Body of pancreas (tissue), 4 donors: Measurements from ENCODE around the gene SLC38A2. TPM values are rescaled to one million over a fixed set of nuclear protein-coding genes. Genes with fewer than 3 reads are reported as not detected.
A peak's percentile ranks its signal among the peaks of the same experiment; 100 is the strongest.
"Not testable (repeated sequence)": the region's sequence is repeated elsewhere in the genome, so short reads cannot be mapped to it uniquely, and the experiment has no call there.

ENCODE experiments used
- ATAC-seq: fragments of 150-250 bp; one replicate; pipeline ENCODE4 v1.9.1; 2016
- DNase-seq, 4 donors: peaks; one replicate each; pipeline ENCODE4 v3.0.0-alpha.2; 2019
- H3K27ac ChIP-seq, 4 donors: fragments of 200-600 bp; sonication (generic); 1 replicate in 3 of 4; 2 replicates in 1 of 4; pipeline versions ENCODE4 v1.5.1 to v1.6.1; 2016 to 2019; ENCODE audit warnings: mild to moderate bottlenecking in 1 of 4, mixed read lengths in 1 of 4, moderate library complexity in 1 of 4
- H3K27me3 ChIP-seq, 2 donors: fragments of 200-600 bp; sonication (generic); one replicate each; pipeline ENCODE4 v1.6.0; 2016; ENCODE audit warnings: mild to moderate bottlenecking in 1 of 2
- H3K36me3 ChIP-seq, 2 donors: fragments of 200-600 bp; sonication (generic); replicated peaks in 1 of 2; 2 replicates each; pipeline ENCODE4 v1.5.1; 2016; ENCODE audit warnings: low read depth in 2 of 2; ENCODE audit not compliant: insufficient read depth in 1 of 2
- H3K4me1 ChIP-seq: fragments of 200-600 bp; sonication (generic); one replicate; pipeline ENCODE4 v1.6.0; 2016
- H3K4me3 ChIP-seq, 2 donors: fragments of 200-600 bp; sonication (generic); 1 replicate in 1 of 2; 2 replicates in 1 of 2; pipeline ENCODE4 v1.5.1; 2016 to 2019
- H3K9me3 ChIP-seq, 3 donors: fragments of 200-600 bp; sonication (generic); 1 replicate in 2 of 3; 2 replicates in 1 of 3; pipeline ENCODE4 v1.5.1; 2016
- CTCF ChIP-seq, 7 experiments: fragments of 450-650 bp in 4 of 7; fragments of 200-600 bp in 3 of 7; sonication (generic) in 3 of 7; IDR thresholded peaks; one replicate each; pipeline ENCODE4 v1.5.1; 2016 to 2019; ENCODE audit warnings: antibody characterized with exemption in 7 of 7
- POLR2A ChIP-seq, 3 donors: fragments of 450-650 bp; IDR thresholded peaks; one replicate each; pipeline ENCODE4 v1.6.1; 2016; ENCODE audit warnings: antibody characterized with exemption in 3 of 3, mild to moderate bottlenecking in 2 of 3
- WGBS, 2 donors: methylation state at CpG; one replicate each; pipeline ENCODE4 v1.1.5; 2017; 5-methylcytosine and 5-hydroxymethylcytosine counted together
- intact Hi-C: fragments of 100-400 bp; cut with DNase I; formaldehyde crosslinking; loops from one replicate; pipeline ENCODE4 v1.15.1; 2023
- total RNA-seq, 2 donors: library from RNA; depleted of rRNA; stranded (reverse); fragments of >200 nt; gene quantifications; one replicate each; pipeline ENCODE4 v1.1.0, GENCODE V29; 2016

Gene SLC38A2
- total RNA-seq, 2 donors from 2014 or later, result 184 to 203 TPM

GRCh38 chr12:46343118-46343852, 29.3 kb downstream of the SLC38A2 start:
- intact Hi-C loops, result no loop called here
- WGBS, 2 donors, result 69% methylated on average over 3 of the region's 3 CpGs
- ATAC-seq (peak; percentile 35), DNase-seq (peak in 1 of 4 donors; percentile 44)
- TF ChIP-seq POLR2A (IDR thresholded peaks at IDR 0.05), result no peak
- no peak for TF ChIP-seq CTCF (IDR thresholded peaks at IDR 0.05)
- no peaks in the 10 kb centered on the region for H3K9me3 ChIP-seq
- no peak overlapping the region for H3K4me3 ChIP-seq
- H3K36me3 ChIP-seq, result no peaks in the 10 kb centered on the region
- no peak overlapping the region for H3K27ac ChIP-seq
- H3K4me1 ChIP-seq, result peaks cover 11% of the 10 kb centered on the region
- H3K27me3 ChIP-seq, result no peaks in the 10 kb centered on the region

- Histone ChIP-seq H3K27ac (no peak overlapping the region), H3K4me3 (no peak overlapping the region), H3K4me1 (peaks cover 11% of the 10 kb centered on the region), H3K9me3 (no peaks in the 10 kb centered on the region), H3K27me3 (no peaks in the 10 kb centered on the region), H3K36me3 (no peaks in the 10 kb centered on the region)
- ATAC-seq (peak; percentile 77), DNase-seq (peak; percentile 35 to 62 (median 54))
- intact Hi-C loops, result no loop called here
- TF ChIP-seq CTCF (IDR thresholded peaks at IDR 0.05) (peak in 6 of 7 experiments; percentile 39 to 92 (median 89)), POLR2A (IDR thresholded peaks at IDR 0.05) (no peak)
- WGBS, 2 donors, result 23 to 32% methylated on average over 3 of the region's 3 CpGs
Observed at GRCh38 chr12:46342562-46343033, 30.0 kb downstream of the SLC38A2 start.

- Histone ChIP-seq H3K27me3 (no peaks in the 10 kb centered on the region), H3K9me3 (no peaks in the 10 kb centered on the region), H3K4me1 (peaks cover 11% of the 10 kb centered on the region), H3K36me3 (no peaks in the 10 kb centered on the region), H3K27ac (no peak overlapping the region), H3K4me3 (no peak overlapping the region)
- ATAC-seq, result no peak
- TF ChIP-seq CTCF (IDR thresholded peaks at IDR 0.05) (no peak), POLR2A (IDR thresholded peaks at IDR 0.05) (no peak)
- DNase-seq, result no peak
- intact Hi-C loops, result no loop called here
Observed at GRCh38 chr12:46339051-46339450, 33.5 kb downstream of the SLC38A2 start.

- DNase-seq, result no peak
- Histone ChIP-seq H3K4me1 (no peaks in the 10 kb centered on the region), H3K36me3 (no peaks in the 10 kb centered on the region), H3K4me3 (no peak overlapping the region), H3K27me3 (no peaks in the 10 kb centered on the region), H3K27ac (no peak overlapping the region), H3K9me3 (no peaks in the 10 kb centered on the region)
- intact Hi-C loops, result no loop called here
- ATAC-seq, result no peak
- no peak for TF ChIP-seq POLR2A (IDR thresholded peaks at IDR 0.05)
- no peak for TF ChIP-seq CTCF (IDR thresholded peaks at IDR 0.05)
- WGBS, 2 donors, result 64 to 66% methylated on average over 3 of the region's 3 CpGs
Observed at GRCh38 chr12:46332260-46332659, 40.3 kb downstream of the SLC38A2 start.

- H3K9me3 ChIP-seq, H3K27me3 ChIP-seq, H3K36me3 ChIP-seq, H3K4me3 ChIP-seq, H3K27ac ChIP-seq, H3K4me1 ChIP-seq, DNase-seq, ATAC-seq, intact Hi-C loops: not testable (repeated sequence)
- WGBS, 2 donors, result 87 to 91% methylated on average over 5 of the region's 5 CpGs
Observed at GRCh38 chr12:46325075-46325474, 47.5 kb downstream of the SLC38A2 start.
